Liver (tissue), 9 donors: ENCODE measurements around the gene MXD4. TPM values are rescaled to one million over a fixed set of nuclear protein-coding genes. Genes with fewer than 3 reads are reported as not detected.

ENCODE experiments used
- DNase-seq: peaks from one replicate; pipeline ENCODE4 v3.0.0-alpha.2; 2017; ENCODE audit warnings: low spot score
- H3K27ac ChIP-seq, 2 donors: one replicate each; pipeline ENCODE4 v1.7.0; 2013; ENCODE audit warnings: inconsistent platforms in 2 of 2, low read length in 2 of 2, control low read depth in 1 of 2, low read depth in 1 of 2, mild to moderate bottlenecking in 1 of 2
- H3K27me3 ChIP-seq, 4 donors: one replicate each; pipeline versions ENCODE4 v1.6.1 to v1.7.0; 2013; ENCODE audit warnings: low read length in 3 of 4, inconsistent platforms in 1 of 4, mild to moderate bottlenecking in 1 of 4, moderate library complexity in 1 of 4; ENCODE audit not compliant: control insufficient read depth in 4 of 4, insufficient read depth in 4 of 4
- H3K36me3 ChIP-seq, 4 donors: one replicate each; pipeline versions ENCODE4 v1.6.1 to v1.7.0; 2013; ENCODE audit warnings: low read length in 3 of 4, mild to moderate bottlenecking in 3 of 4, low read depth in 1 of 4, moderate library complexity in 1 of 4; ENCODE audit not compliant: control insufficient read depth in 4 of 4, insufficient read depth in 3 of 4
- H3K4me1 ChIP-seq, 4 donors: one replicate each; pipeline versions ENCODE4 v1.6.1 to v1.7.0; 2013; ENCODE audit warnings: low read length in 3 of 4, mild to moderate bottlenecking in 3 of 4, moderate library complexity in 1 of 4; ENCODE audit not compliant: control insufficient read depth in 4 of 4, insufficient read depth in 4 of 4
- H3K4me3 ChIP-seq, 3 donors: one replicate each; pipeline versions ENCODE4 v1.6.1 to v1.7.0; 2013; ENCODE audit warnings: low read length in 3 of 3, control low read depth in 1 of 3, low read depth in 1 of 3, mild to moderate bottlenecking in 1 of 3
- H3K9ac ChIP-seq, 2 donors: one replicate each; pipeline ENCODE4 v1.7.0; 2013; ENCODE audit warnings: low read length in 2 of 2, mild to moderate bottlenecking in 2 of 2, moderate library complexity in 2 of 2, control low read depth in 1 of 2, low read depth in 1 of 2
- H3K9me3 ChIP-seq, 4 donors: one replicate each; pipeline versions ENCODE4 v1.6.1 to v1.7.0; 2013; ENCODE audit warnings: low read length in 3 of 4; ENCODE audit not compliant: control insufficient read depth in 4 of 4
- CTCF ChIP-seq: fragments of 150-350 bp; IDR thresholded peaks from 2 replicates; pipeline ENCODE4 v1.5.1; 2017; ENCODE audit warnings: improper control_type of control experiment, low read depth, low read length; ENCODE audit not compliant: missing input control
- EGR1 ChIP-seq, 2 donors: IDR thresholded peaks; 2 replicates each; pipeline ENCODE4 v1.6.1; 2016 to 2018; ENCODE audit warnings: antibody characterized with exemption in 2 of 2, low read depth in 2 of 2
- FOXA1 ChIP-seq: IDR thresholded peaks from 2 replicates; pipeline ENCODE4 v1.6.1; 2016; ENCODE audit warnings: antibody characterized with exemption
- FOXA2 ChIP-seq: IDR thresholded peaks from 2 replicates; pipeline ENCODE4 v1.6.1; 2016; ENCODE audit warnings: antibody characterized with exemption
- HNF4A ChIP-seq, 2 donors: conservative IDR thresholded peaks; 2 replicates each; pipeline ENCODE4 v1.6.1; 2016; ENCODE audit warnings: antibody characterized with exemption in 2 of 2, mild to moderate bottlenecking in 2 of 2
- JUND ChIP-seq, 2 donors: IDR thresholded peaks; 2 replicates each; pipeline ENCODE4 v1.6.1; 2016; ENCODE audit warnings: antibody characterized with exemption in 2 of 2
- MAX ChIP-seq: IDR thresholded peaks from 2 replicates; pipeline ENCODE4 v1.6.1; 2016; ENCODE audit warnings: antibody characterized with exemption
- NR2F2 ChIP-seq: IDR thresholded peaks from 2 replicates; pipeline ENCODE4 v1.6.1; 2016; ENCODE audit warnings: antibody characterized with exemption
- RXRA ChIP-seq, 2 donors: IDR thresholded peaks; 2 replicates each; pipeline ENCODE4 v1.6.1; 2017 to 2018; ENCODE audit warnings: antibody characterized with exemption in 2 of 2, mild to moderate bottlenecking in 1 of 2
- SP1 ChIP-seq: IDR thresholded peaks from 2 replicates; pipeline ENCODE4 v1.6.1; 2018; ENCODE audit warnings: antibody characterized with exemption, mild to moderate bottlenecking
- TAF1 ChIP-seq: conservative IDR thresholded peaks from 2 replicates; pipeline ENCODE4 v1.6.1; 2016; ENCODE audit warnings: antibody characterized with exemption, mild to moderate bottlenecking
- YY1 ChIP-seq: IDR thresholded peaks from 2 replicates; pipeline ENCODE4 v1.6.1; 2016; ENCODE audit warnings: antibody characterized with exemption, mild to moderate bottlenecking
- WGBS: extraction: QIAGEN DNeasy Blood & Tissue Kit; methylation state at CpG from one replicate; pipeline ENCODE4 v1.1.7; 2013; 5-methylcytosine and 5-hydroxymethylcytosine counted together
- polyA plus RNA-seq, 2 donors: library from polyadenylated mRNA; stranded (reverse) in 1 of 2; unstranded in 1 of 2; fragments of 200-250 nt in 1 of 2; fragments of >200 nt in 1 of 2; fragmentation: Nextera tagmentation in 1 of 2; extraction: Ambion mirVana in 1 of 2; gene quantifications; one replicate each; pipeline versions ENCODE4 v1.2.1 to v1.2.3, GENCODE V29; 2013 to 2015
- total RNA-seq, 2 donors: library from RNA; depleted of rRNA; stranded (reverse); fragments of >200 nt; gene quantifications; one replicate each; pipeline ENCODE4 v1.2.3, GENCODE V29; 2014
- TF ChIP-seq, protein P1 (sequence below): IDR thresholded peaks from 2 replicates; pipeline ENCODE4 v1.6.1; 2016; ENCODE audit warnings: antibody characterized with exemption
- TF ChIP-seq, protein P2 (sequence below): IDR thresholded peaks from 2 replicates; pipeline ENCODE4 v1.6.1; 2016; ENCODE audit warnings: antibody characterized with exemption
- donor health status: healthy.
- donor health status: healthy.
- donor health status: healthy.
- donor health status: healthy.
- donor health status: healthy.

Gene MXD4
- total and polyA plus RNA-seq, 4 donors: 6.5 to 19.6 (median 15.9) TPM

DNA sequence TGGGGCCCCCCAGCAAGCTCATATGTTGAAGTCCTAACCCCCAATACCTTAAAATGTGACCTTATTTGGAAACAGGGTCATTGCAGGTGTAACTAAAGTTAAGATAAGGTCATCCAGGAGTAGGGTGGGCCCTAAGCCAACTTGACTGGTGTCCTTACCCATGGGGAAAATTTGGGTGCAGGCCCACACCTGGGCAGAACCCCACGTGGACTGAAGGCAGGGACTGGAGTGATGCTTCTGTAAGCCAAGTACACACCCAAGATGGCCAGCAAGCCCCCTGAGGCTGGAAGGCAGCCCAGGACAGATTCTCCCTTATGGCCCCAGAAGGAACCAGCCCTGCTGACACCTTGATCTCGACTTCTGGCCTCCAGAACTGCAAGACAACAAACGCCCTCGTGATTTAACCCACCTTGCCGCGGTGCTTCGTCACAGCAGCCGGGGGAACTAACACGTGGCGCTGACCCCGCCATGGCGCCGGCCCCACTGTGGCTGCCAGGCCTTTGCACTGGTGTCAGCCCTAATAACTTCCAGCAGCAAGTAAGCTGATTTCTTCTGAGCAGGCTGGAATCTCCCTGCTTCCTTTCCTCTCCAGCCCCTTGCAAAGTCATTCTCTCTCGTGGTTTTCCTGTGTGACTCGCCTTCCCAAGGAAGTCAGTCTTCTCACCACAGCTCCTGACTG, 23.2 kb upstream of the MXD4 start:
- no peaks in the 10 kb centered on the region for H3K27me3 ChIP-seq
- DNase-seq: no peak
- H3K4me3 ChIP-seq: no peak overlapping the region
- no peak overlapping the region for H3K27ac ChIP-seq
- no peaks in the 10 kb centered on the region for H3K4me1 ChIP-seq
- TF ChIP-seq EGR1 (IDR thresholded peaks at IDR 0.05; ENCODE audit: low read depth in 2 of 2): no peak
- TF ChIP-seq, protein P1, sequence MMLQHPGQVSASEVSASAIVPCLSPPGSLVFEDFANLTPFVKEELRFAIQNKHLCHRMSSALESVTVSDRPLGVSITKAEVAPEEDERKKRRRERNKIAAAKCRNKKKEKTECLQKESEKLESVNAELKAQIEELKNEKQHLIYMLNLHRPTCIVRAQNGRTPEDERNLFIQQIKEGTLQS: no peak
- TF ChIP-seq YY1: no peak
- no peak for TF ChIP-seq HNF4A (conservative IDR thresholded peaks at IDR 0.05)
- TF ChIP-seq SP1: no peak
- TF ChIP-seq RXRA (IDR thresholded peaks at IDR 0.05): no peak
- TF ChIP-seq TAF1: no peak
- TF ChIP-seq FOXA1: no peak
- no peak for TF ChIP-seq FOXA2
- TF ChIP-seq CTCF: no peak
- no peak for TF ChIP-seq NR2F2
- TF ChIP-seq, protein P2, sequence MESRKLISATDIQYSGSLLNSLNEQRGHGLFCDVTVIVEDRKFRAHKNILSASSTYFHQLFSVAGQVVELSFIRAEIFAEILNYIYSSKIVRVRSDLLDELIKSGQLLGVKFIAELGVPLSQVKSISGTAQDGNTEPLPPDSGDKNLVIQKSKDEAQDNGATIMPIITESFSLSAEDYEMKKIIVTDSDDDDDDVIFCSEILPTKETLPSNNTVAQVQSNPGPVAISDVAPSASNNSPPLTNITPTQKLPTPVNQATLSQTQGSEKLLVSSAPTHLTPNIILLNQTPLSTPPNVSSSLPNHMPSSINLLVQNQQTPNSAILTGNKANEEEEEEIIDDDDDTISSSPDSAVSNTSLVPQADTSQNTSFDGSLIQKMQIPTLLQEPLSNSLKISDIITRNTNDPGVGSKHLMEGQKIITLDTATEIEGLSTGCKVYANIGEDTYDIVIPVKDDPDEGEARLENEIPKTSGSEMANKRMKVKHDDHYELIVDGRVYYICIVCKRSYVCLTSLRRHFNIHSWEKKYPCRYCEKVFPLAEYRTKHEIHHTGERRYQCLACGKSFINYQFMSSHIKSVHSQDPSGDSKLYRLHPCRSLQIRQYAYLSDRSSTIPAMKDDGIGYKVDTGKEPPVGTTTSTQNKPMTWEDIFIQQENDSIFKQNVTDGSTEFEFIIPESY: no peak
- TF ChIP-seq MAX: no peak
- no peaks in the 10 kb centered on the region for H3K9me3 ChIP-seq
- H3K36me3 ChIP-seq: no peaks in the 10 kb centered on the region
- WGBS: 88% methylated on average over 15 of the region's 15 CpGs
- H3K9ac ChIP-seq: no peak overlapping the region

DNA sequence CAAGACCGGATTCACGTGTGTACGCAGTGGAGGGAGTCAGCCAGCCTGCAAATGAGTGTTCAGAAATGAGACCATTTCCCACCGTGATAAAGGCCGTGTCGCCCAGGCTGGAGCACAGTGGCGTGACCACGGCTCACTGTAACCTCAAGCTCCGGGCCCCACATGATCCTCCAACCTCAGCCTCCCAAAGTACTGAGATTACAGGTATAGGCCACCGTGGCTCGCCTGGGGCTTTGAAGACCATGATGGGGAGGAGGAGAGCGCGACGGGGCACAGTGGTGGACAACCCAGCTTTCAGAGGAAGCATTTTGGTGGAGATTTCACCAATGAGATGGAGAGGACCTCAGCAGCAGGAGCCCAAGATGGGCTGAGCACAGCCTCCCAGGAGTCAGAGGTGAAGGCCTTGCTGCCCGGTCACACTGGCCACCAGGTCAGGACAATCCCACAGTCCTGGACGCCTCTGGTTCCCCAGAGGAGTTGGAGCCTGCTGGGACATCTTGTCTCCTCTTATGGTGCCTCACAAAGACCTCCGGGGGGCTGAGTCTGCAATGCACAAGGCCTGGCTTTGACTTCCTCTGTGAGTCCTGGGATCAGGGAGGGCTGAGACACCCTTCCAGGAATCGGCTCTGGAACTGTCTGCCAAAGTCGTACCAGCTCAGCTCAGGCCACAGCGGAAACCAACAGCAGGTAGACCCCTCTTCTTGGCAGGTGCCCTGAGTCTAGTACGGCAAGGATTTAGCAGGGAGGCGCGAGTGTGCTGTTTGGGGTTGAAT, 22.4 kb upstream of the MXD4 start:
- Histone ChIP-seq H3K9me3 (no peaks in the 10 kb centered on the region), H3K27me3 (no peaks in the 10 kb centered on the region), H3K9ac (no peak overlapping the region), H3K4me3 (no peak overlapping the region), H3K27ac (no peak overlapping the region), H3K4me1 (no peaks in the 10 kb centered on the region), H3K36me3 (no peaks in the 10 kb centered on the region)
- 96% methylated on average over 23 of the region's 23 CpGs for WGBS
- DNase-seq: no peak
- TF ChIP-seq TAF1: no peak
- TF ChIP-seq JUND (IDR thresholded peaks at IDR 0.05): no peak
- no peak for TF ChIP-seq HNF4A (conservative IDR thresholded peaks at IDR 0.05)
- TF ChIP-seq, protein P1: no peak
- no peak for TF ChIP-seq RXRA (IDR thresholded peaks at IDR 0.05)
- TF ChIP-seq YY1: no peak
- TF ChIP-seq MAX: no peak
- TF ChIP-seq NR2F2: no peak
- no peak for TF ChIP-seq CTCF
- no peak for TF ChIP-seq FOXA2
- TF ChIP-seq SP1: no peak
